ENCODE data around the gene CENATAC.
"Not testable (repeated sequence)": the region's sequence is repeated elsewhere in the genome, so short reads cannot be mapped to it uniquely, and the experiment has no call there.

The CENATAC gene

DNA sequence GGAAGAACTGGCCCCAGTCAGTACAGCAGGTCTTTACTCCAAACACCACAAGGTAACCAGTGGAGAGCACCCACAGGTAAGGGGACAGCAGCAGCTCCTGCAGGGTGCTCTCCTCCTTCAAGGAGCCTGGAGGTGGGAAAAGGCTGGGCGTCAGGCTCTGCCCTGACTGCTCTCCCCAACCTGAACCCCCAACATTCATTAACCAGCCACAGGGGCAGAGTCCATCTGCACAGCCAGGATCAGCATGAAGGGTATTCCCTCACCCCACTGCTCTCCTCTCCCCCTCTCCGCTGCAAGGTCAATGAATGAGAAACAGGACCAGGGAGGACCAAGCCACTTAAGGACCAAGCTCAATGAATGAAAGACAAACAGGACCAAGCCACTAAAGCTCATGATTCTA is 29.0 kb downstream of the CENATAC start:
- DNase-seq (ENCODE audit: low read depth in 2 of 2) = no peak

DNA sequence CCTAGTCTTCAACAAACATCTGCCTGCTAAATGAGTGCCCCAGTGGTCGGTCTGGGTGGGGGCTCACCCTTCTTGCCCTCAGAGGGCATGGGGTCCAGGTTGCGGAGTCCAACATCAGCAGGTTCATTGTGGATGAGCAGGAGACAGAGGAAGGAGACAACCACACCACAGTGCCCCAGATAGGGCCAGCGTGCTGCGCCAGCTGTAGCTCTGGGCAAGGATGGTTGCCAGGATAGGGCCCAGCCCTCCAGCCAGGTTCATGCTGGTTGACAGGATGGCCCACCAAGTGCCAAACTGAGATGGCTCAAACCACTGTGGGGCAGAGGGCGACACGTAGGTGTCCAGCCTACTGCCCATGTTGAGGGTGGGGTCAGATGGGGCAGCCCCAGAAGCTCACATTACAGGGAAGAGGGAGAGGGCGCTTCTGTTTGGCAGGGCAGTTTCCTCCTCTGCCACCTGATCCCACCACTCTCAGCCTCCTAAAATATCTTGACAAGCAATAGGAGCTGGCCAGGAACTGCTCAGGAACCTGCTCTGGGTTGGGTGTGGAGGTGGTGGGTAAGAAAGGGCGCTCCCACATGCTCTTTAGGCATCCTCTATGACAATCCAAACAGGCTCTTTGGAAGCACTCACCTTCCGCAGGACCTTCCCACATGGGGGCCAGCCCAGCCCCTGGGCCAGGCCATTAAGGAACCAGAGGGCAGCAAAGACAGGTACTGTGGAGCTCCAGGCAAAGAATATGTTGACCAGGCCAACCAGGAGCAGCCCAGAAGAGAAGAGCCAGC is 29.8 kb downstream of the CENATAC start:
- DNase-seq (ENCODE audit: low read depth in 2 of 2) = no peak

DNA sequence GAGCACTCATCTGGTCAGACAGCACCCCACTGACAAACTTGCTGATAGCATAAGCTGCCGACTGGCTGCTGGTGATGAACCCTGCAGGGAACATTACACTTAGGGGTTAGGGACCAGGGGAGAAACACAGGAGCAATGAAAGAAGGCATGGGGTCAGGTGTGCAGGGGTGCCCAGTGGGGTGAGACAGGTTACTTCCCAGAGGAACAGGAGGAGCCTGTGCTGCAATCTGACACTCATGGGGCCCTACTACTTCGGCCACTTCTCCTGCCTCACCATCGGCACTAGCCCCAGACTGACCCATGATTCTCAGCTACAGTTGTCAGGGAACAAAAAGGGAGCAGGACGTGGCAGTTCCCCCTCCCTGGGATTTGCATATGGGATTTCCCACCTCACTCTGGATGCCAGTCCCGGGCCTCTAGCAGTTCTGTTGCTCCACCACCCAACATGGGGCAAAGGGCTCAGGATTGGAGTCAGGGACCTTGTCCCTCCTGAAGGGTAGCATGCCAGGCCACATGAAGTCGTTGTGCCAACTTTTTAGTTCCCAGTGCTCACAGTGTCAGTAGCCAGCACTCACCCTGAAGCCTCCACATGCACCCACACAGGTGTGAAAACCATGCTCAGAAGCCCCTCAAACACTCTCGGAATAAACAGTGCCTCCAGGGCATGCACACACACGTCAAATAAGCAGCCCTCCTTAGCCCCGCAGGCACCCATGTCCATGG is 30.6 kb downstream of the CENATAC start:
- no peak for DNase-seq (ENCODE audit: low read depth in 2 of 2)

DNA sequence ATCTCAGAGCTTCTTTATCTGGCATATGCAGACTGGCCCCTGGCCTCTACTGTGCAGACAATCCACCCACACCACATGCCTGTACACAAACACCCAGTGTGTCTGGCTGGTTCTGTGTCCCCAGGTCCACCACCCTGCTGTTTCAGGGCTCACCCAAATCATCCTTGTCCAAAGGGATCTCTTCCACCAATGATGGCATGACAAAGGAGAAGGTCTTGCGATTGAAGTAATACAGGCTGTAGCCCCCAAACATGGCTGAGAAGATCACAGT is 31.1 kb downstream of the CENATAC start:
- DNase-seq (ENCODE audit: low read depth in 2 of 2) = no peak

DNA sequence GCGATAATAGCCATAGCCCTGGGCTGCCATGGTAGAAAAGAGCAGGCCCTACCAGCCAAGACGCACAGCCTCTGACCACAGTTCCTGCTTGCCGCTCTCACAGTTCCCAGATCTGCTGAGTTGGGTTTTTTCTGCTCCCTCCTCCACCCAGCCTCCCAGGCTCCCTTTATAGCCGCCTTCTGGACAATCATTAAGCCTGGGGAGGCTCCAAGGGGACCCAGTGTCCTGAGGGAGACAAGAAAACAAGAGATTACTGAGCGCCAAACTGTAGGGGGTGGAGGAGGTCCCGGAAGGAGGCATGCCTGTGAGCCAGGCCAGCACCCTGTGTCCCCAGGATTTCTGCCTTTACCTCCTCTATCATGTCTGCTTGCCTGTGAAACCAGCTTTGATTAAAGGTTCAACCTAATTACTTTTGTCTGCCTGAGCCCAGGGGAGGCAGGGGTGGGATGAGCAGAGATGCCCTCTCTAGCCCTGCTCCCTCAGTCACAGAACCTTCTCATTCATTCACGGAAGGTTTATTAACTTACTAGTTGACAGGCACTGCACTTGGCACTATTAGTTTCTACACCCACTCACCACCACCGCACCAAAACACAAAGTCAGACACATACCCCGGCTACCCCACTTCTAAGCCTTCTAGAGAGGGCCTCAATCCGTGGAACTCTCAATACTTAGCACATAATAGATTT is 31.5 kb downstream of the CENATAC start:
- DNase-seq (ENCODE audit: low read depth in 2 of 2) = peak; percentile 12 to 39

DNA sequence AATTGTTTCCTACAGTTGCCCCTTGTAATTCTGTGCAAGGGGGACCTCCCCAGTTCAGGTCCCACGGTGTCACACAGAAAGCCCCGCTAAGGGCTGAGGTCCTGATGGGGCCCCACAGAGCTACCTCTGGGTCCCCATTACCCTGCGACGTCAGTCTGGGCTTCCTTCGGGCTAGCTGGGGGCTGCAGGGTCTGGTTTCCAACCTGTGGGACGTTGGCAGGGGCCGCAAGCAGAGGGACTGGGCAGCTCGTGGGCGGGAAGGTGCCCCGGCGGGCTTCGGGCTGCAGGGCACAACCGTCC is 32.0 kb downstream of the CENATAC start:
- DNase-seq (ENCODE audit: low read depth in 2 of 2) = no peak

DNA sequence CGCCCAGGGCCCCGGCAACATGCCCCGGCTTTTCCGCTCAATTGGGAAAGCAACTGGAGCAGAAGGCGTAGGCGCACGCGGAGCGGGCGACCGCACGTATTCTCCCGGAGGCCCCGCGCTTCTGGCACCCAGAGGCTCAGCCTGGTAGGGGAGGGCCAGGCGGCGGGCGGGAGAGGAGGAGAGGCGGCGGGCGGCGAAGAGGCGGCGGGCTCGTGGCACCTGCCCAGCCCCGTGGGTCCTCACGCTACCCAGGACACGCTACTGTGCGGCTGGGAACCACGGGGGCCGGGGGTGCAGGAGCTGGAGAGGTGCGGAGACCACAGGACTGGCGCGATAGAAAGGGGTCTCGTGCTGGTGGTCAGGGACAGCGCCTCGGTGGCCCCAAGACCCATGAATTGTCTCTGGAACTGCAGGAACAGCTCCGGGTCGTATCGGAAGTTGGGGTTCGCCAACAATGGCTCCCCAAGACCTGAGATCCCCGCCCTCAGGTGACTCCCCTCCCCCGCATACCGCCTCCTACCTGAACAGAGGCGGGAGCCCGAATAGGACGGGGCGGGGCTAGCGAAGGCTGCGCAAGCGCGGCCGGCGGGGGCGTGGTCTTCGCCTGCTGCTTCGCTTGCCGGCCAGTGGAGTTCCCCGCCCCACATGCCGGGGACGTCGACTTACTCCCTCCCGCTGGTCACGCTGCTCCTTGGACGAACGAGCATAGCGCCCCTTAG is 32.5 kb downstream of the CENATAC start, which contains the start of gene SLC37A4:
Gene SLC37A4, minus strand, starts transcription at position 549 of the 719 bp plus-strand sequence.
- DNase-seq (ENCODE audit: low read depth in 2 of 2) = peak; percentile 95 to 99

DNA sequence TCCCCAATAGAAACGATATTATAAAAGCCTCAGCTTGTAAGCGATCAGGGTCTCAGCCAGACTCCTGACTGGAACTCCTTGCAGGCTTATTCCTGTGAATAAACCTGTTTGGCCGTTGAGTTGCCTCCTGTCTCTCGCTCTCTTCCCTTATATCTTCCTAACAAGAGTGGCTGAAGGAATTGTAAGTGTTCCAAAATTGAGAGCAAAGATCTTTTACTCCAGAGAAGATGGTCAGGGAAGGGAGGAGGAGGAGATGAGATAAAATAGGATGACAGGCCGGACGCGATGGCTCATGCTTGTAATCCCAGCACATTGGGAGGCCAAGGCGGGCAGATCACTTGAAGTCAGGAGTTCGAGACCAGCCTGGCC is 34.0 kb downstream of the CENATAC start:
- no peak for DNase-seq (ENCODE audit: low read depth in 2 of 2)

DNA sequence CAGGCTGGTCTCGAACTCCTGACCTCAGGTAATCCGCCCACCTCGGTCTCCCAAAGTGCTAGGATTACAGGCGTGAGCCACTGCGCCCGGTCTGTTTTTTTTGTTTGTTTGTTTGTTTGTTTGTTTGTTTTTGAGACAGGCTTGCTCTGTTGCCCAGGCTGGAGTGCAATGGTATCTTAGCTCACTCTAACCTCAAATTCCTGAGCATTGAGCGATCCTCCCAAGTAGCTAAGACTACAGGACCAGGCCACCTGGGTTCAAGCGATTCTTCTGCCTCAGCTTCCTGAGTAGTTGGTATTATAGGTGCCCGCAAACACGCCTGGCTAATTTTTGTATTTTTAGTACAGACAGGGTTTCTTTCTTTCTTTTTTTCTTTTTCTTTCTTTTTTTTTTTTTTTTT is 35.5 kb downstream of the CENATAC start:
- DNase-seq (ENCODE audit: low read depth in 2 of 2) = not testable (repeated sequence)

DNA sequence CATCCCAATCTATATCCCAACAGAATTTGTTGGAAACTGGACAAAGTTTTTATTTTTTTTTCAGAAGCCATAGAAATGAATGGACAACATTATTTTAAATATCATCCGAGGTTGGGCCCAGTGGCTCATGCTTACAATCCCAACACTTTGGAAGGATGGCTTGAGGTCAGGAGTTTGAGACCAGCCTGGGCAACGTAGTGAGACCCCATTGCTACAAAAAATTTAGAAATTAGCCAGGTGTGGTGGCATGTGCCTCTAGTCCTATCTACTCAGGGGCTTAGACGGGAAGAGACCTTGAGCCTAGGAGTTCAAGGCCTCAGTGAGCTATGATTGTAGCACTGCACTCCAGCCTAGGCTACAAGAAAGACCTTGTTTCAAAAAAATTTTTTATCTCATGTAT is 36.9 kb downstream of the CENATAC start:
- DNase-seq (ENCODE audit: low read depth in 2 of 2) = no peak

DNA sequence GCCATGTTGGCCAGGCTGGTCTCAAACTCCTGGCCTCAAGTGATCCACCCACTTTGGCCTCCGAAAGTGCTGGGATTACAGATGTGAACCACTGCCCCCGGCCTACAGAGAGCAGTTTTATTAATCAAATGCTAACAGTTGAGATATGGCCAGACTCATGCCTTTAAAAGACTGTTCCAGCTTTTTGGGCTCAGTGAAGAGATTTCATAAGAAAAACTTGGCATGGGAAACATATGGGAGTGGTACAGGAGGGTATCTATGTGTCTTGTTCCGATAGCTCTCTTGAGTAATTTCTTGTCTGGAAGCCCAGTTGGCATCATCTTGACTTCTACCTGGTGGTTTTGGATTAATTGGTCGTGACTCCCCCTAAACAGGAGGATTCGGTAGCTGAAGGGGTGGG is 40.9 kb downstream of the CENATAC start:
- no peak for DNase-seq (ENCODE audit: low read depth in 2 of 2)

DNA sequence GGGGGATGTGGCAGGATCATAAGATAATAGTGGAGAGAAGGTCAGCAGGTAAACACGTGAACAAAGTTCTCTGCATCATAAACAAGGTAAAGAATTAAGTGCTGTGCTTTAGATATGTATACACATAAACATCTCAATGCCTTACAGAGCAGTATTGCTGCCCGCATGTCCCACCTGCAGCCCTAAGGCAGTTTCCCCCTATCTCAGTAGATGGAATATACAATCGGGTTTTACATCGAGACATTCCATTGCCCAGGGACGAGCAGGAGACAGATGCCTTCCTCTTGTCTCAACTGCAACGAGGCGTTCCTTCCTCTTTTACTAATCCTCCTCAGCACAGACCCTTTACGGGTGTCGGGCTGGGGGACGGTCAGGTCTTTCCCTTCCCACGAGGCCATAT is 41.5 kb downstream of the CENATAC start:
- DNase-seq (ENCODE audit: low read depth in 2 of 2) = not testable (repeated sequence)

DNA sequence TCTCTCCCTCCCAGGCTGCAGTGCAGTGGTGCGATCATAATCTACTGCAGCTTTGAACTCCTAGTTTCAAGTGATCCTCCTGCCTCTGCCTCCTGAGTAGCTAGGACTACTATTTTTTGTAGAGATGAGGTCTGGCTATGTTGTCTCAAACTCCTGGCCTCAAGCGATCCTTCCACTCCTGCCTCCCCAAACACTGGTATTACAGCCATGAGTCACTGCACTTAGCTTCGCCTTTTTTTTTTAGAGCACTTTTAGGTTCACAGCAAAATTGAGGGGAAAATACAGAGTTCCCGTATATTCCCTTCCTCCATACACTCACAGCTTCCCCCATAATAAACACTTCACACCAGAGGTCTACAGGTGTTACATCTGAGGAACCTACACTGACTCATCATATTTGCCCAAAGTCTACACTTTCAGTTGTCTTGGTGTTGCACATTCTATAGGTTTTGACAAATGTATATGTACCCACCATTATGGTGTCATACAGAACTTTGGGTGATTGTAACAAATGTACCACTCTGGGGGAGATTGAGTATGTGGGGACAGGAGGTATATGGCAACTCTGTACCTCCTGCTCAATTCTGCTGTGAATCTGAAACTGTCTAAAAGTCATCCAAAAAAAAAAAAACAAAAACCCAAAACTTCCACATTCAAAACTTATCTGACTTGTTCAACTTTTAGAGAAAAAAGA is 44.0 kb downstream of the CENATAC start:
- DNase-seq (ENCODE audit: low read depth in 2 of 2) = no peak

DNA sequence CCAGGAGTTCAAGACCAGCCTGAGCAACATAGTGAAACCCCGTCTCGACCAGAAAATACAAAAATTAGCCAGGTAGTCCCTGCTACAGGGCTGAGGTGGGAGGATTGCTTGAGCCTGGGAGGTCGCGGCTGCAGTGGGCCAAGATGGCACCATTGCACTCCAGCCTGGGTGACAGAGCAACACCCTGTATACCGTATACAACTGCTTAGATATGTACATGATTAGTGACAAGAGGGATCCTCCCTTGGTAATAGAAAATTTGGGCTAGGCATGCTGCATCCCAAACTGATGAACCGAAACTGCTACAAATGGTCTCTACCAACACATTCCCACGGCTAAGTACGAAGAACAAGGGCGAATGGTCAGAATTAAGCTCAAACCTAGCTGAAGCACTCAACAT is 45.0 kb downstream of the CENATAC start:
- DNase-seq (ENCODE audit: low read depth in 2 of 2) = no peak

DNA sequence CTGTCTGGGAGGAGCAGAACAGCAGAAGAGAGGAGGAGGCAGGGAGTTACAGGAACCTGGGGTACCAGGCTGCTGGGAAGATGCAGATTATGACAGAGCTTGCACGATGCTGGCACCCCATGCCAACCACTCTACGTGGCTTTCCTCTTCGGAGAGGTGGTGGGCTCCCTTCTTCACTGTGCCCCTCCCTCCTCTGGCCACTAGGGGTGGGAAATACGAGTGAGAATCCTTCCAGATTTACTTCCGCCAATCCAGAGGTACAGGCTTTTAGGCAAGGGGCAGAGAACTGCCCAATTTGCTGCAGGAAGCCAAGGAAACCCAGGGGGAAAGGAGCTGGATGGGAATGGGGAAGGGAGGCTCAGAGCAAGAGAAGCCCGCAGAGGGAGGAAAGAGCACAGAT is 46.8 kb downstream of the CENATAC start:
- no peak for DNase-seq (ENCODE audit: low read depth in 2 of 2)

DNA sequence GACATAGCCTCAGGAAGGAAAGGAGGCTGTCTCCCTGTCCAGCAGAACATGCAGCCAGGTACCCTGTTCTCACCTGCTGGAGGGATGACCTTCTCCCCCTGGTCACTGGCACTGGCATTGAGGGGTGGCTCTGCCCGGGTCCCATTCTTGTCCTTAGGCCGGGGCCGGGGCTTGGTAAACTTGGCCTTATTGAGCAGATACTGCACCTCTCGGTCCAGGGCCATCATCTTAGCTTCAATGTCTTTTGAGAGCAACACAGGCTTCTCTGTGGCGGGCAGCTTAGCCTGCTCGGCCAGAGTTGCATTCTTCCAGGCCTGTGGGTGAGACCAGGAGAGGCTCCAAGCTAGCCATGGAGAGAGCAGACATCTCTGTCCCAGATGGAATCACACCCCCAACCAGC is 48.6 kb downstream of the CENATAC start:
- no peak for DNase-seq (ENCODE audit: low read depth in 2 of 2)

DNA sequence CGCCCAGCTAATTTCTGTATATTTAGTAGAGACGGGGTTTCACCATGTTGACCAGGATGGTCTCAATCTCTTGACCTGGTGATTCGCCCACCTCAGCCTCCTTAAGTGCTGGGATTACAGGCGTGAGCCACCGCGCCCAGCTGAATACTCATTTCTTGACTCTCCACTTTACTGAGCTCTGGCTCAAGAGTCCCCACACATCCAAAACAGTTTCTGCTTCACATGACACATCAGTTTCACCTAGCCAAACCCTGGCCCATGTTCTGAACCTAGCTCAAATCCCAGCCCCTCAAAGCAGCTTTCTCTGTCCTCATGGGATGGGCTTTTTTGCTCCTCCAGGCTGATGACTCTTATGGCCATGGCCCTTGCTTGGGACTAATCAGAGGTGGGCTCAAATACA is 49.3 kb downstream of the CENATAC start:
- DNase-seq (ENCODE audit: low read depth in 2 of 2) = no peak

DNA sequence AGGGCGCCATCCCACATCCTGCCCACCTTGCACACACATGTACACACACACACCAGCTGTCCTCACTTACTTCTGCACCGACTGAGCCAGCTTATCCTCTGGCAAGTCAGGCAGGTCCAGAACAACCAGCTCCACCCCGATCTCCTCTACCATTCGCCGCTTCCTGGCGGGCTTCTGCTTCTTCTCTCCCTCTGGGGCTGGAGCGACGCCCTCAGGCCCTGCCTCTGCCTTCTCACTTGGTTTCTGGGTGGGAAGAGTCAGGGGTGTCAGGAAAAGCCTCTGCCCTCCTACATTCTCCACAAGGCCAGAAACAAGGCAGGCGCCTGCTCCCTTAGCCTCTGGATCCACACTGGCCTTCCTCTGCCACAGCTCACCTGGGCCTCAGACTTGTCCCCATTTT is 50.7 kb downstream of the CENATAC start:
- no peak for DNase-seq (ENCODE audit: low read depth in 2 of 2)

DNA sequence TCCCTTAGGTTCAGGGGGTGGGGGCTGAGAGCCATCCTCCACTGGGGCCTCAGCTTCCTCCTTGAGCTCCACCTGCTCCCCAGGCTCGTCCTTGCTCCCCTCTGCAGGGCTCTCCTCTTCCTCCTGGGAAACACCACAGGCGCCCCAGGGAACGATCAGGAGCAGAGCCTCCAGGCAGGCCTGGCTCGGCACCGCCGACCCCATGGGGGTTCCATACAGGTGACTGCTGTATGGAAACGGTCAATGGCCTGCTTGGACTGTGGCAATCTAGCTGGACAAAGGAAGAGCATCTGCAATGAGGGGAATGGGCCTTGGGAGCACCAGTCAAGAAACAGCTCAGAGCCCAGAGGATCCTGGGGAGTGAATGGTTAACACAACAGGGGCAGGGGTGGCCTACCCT is 51.1 kb downstream of the CENATAC start:
- DNase-seq (ENCODE audit: low read depth in 2 of 2) = no peak

DNA sequence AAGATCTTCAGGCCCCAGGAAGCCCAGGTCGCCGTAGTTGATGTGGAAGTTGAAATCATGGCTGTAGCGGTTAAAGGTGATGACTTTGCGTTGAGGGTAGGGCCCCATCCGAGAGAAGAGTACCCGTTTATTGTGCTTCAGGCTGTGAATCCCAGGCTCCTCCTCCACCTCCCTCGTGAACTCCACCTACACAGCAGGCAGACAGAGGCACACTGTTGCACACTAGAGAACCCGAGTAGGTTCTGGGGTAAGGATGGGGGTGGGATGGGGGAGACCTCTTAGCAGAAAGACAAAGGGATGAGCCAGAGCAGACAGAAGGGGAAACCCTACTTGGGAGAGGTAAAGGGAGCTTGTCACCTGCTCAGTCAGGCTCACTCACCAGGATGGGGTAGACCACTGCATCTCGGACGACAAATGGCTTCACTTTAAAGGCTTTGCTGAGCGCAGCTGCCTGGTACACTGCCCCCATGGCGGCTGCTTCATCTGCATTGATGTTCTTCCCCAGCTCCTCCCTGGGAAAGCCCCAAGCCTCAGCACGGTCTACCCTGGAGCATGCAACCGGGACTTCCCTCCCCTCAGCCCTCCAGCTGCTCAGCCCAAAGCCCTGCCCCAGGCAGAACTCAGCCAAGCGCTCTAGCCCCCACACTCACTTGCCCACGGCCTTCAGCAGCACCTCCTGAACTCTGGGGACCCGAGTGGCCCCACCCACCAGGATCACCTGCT is 53.7 kb downstream of the CENATAC start:
- DNase-seq (ENCODE audit: low read depth in 2 of 2) = no peak

DNA sequence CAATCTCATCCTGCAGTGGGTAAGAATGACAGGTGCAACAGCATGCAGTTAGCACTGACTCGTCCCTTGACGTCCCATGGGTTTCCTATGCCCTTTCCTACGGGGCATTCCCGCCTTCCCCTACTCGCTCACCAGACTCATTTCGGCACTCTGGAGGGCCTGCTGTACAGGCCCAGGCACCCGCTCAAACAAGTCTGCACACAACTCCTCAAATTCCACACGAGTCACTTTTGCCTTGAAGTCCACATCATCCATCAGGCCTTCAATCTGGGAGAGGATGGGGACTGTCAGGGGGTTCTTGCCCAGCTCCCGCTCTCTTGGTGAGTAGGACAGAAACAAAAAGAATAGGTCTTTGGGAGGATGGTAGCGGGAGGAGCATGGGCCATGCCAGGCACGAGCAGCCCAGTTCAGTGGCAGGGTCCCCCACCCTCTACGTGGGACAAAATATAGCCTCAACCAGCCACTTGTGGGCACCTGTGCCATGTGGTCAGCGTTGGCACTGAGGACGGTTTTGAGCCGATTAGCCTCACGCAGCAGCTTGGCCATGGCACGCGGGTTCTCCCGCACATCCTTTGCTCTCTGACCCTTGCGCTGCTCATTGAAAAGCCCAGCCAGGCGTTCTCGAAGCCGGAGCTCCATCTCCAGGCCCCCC is 54.4 kb downstream of the CENATAC start:
- DNase-seq (ENCODE audit: low read depth in 2 of 2) = no peak
